ENCODE results near the gene NKX6-2.

Gene NKX6-2

GRCh38 chr10:132785723-132786475 lies at the start of gene NKX6-2:
TSS of gene NKX6-2 (minus strand) at chr10:132786147. CDS start at chr10:132785948, 199 bp downstream.
- Histone ChIP-seq H3K36me3 (ENCODE audit: control insufficient read depth in 2 of 2, insufficient read depth in 2 of 2, low read length in 2 of 2) (peaks cover 4 to 9% of the 10 kb centered on the region in 2 donors), H3K9ac (ENCODE audit: low read depth in 1 of 2, low read length in 2 of 2) (no peak within 1 kb of the TSS), H3K27ac (ENCODE audit: low read depth in 2 of 2, low read length in 2 of 2) (no peak within 1 kb of the TSS), H3K4me1 (ENCODE audit: control insufficient read depth in 2 of 2, insufficient read depth in 2 of 2, low read length in 2 of 2) (peaks cover 3 to 6% of the 10 kb centered on the region in 2 donors), H3K9me3 (ENCODE audit: control insufficient read depth in 2 of 2, low read length in 2 of 2) (no peaks in the 10 kb centered on the region), H3K27me3 (ENCODE audit: control insufficient read depth in 2 of 2, insufficient read depth in 2 of 2, low read length in 2 of 2) (peaks cover 3 to 8% of the 10 kb centered on the region in 2 donors), H3K4me3 (ENCODE audit: low read length in 2 of 2) (peak within 1 kb of the TSS in 1 of 2 donors; percentile 30)

DNA sequence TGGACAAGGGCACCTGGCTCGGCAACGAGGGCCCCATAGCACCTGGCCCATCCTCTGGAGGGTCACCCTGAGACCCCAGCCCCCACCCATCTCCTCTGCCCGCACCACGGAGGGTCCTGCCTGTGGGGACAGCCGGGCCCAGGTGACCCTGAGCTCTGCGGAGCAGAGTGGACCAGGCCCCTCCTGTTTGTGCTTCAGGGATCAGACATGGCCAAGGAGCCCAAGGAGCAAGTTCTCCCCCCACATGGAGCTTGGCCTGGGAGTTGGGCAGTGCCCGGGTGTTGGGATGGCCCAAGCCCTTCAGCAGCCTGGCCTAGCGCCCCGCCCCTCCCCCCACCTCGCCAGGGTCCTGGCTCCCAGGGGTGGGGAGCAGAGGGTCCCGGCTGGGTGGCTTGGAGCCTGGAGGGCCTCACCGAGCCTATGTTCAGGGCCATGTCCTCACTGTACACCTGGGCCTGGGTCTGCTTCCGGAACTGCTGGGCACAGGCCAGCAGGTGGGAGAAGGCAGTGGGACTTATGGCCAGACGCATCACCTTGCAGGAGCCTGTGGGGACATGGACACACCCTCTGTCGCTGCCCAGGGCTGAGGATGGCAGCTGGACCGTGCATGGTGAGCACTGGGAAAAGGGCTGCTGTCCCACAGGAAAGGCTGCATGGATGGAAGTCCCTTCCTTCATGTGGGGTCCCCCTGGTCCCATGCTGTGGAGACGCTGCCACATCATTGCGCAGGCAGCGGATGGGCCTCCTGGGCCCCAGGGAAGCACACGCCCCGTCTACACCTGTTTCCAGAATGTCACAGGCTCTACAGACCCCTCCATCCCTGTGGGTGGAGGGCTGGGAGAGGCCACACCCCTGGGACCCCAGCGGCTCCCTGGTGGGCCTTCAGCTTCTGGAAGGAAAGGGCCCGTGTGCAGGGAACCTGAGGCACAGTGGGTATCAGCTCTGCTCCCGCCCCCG lies 49.2 kb upstream of the NKX6-2 start:
- no peak overlapping the region for H3K27ac ChIP-seq (ENCODE audit: low read depth in 2 of 2, low read length in 2 of 2)
- no peak overlapping the region for H3K4me3 ChIP-seq (ENCODE audit: low read length in 2 of 2)
- H3K27me3 ChIP-seq (ENCODE audit: control insufficient read depth in 2 of 2, insufficient read depth in 2 of 2, low read length in 2 of 2), result peaks cover 2 to 3% of the 10 kb centered on the region in 2 donors
- no peaks in the 10 kb centered on the region for H3K9me3 ChIP-seq (ENCODE audit: control insufficient read depth in 2 of 2, low read length in 2 of 2)
- H3K9ac ChIP-seq (ENCODE audit: low read depth in 1 of 2, low read length in 2 of 2), result no peak overlapping the region
- H3K36me3 ChIP-seq (ENCODE audit: control insufficient read depth in 2 of 2, insufficient read depth in 2 of 2, low read length in 2 of 2), result no peaks in the 10 kb centered on the region
- H3K4me1 ChIP-seq (ENCODE audit: control insufficient read depth in 2 of 2, insufficient read depth in 2 of 2, low read length in 2 of 2), result no peaks in the 10 kb centered on the region

DNA sequence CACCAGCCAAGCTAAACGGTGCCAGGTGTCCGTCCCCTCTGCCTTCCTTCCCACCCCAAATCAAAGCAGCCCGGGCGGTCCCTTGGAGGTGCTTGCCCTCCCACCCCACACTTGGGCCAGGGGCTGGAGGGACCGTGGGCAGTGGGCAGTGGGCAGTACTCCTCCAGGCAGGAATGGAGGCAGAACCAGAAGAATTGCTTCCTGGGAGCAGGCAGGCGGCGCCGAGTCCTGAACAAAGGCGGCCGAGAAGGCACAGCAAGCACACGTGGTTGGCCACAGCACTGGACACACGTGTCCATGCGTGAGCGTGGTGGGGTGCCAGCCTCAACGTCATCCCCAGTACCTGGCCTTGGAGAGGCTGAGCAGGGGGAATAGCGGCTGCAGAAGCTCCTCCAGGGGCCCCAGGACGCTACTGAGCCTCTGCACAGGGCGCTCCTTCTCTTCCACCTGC lies 48.4 kb upstream of the NKX6-2 start:
- Histone ChIP-seq H3K27ac (ENCODE audit: low read depth in 2 of 2, low read length in 2 of 2) (no peak overlapping the region), H3K9me3 (ENCODE audit: control insufficient read depth in 2 of 2, low read length in 2 of 2) (no peaks in the 10 kb centered on the region), H3K27me3 (ENCODE audit: control insufficient read depth in 2 of 2, insufficient read depth in 2 of 2, low read length in 2 of 2) (peaks cover 2 to 3% of the 10 kb centered on the region in 2 donors)

DNA sequence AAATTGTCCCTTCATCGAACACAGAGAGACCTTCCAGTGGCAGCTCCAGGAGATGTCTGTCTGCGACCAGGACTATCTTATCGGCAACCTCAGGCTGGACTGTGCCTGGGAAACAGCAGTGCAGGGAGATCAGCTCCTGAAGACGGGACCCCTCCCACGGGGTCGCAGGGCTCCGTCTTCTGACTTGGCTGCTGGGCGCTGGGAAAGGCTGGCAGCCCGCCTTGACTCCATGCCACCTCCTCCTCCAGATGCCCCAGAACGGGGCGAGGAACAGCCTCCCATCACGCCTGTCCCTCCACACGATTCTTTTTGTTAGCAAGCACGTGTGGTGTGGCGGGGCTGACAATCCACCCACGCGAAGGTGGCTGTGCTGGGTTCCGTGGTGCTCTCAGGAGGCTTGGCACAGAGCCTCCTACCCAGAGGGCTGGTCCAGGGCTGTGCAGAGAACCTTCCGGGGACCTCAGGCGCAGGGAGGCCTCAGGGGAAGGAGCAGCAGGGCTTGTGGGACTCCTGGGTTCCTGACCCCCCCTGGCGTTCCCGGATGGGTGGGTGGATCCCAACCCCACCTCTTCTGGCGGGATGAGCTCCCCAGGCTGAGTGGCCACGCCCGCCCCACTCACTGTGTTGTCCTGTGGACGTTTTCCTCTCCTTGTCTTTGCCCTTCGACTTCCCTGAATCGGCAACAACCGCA lies 47.6 kb upstream of the NKX6-2 start:
- no peaks in the 10 kb centered on the region for H3K9me3 ChIP-seq (ENCODE audit: control insufficient read depth in 2 of 2, low read length in 2 of 2)
- no peak overlapping the region for H3K9ac ChIP-seq (ENCODE audit: low read depth in 1 of 2, low read length in 2 of 2)
- H3K27ac ChIP-seq (ENCODE audit: low read depth in 2 of 2, low read length in 2 of 2), result no peak overlapping the region

More for the DNA sequence above, 48.4 kb upstream of the NKX6-2 start:
- H3K9ac ChIP-seq (ENCODE audit: low read depth in 1 of 2, low read length in 2 of 2), result no peak overlapping the region
- no peaks in the 10 kb centered on the region for H3K36me3 ChIP-seq (ENCODE audit: control insufficient read depth in 2 of 2, insufficient read depth in 2 of 2, low read length in 2 of 2)
- H3K4me1 ChIP-seq (ENCODE audit: control insufficient read depth in 2 of 2, insufficient read depth in 2 of 2, low read length in 2 of 2), result no peaks in the 10 kb centered on the region
- no peak overlapping the region for H3K4me3 ChIP-seq (ENCODE audit: low read length in 2 of 2)

DNA sequence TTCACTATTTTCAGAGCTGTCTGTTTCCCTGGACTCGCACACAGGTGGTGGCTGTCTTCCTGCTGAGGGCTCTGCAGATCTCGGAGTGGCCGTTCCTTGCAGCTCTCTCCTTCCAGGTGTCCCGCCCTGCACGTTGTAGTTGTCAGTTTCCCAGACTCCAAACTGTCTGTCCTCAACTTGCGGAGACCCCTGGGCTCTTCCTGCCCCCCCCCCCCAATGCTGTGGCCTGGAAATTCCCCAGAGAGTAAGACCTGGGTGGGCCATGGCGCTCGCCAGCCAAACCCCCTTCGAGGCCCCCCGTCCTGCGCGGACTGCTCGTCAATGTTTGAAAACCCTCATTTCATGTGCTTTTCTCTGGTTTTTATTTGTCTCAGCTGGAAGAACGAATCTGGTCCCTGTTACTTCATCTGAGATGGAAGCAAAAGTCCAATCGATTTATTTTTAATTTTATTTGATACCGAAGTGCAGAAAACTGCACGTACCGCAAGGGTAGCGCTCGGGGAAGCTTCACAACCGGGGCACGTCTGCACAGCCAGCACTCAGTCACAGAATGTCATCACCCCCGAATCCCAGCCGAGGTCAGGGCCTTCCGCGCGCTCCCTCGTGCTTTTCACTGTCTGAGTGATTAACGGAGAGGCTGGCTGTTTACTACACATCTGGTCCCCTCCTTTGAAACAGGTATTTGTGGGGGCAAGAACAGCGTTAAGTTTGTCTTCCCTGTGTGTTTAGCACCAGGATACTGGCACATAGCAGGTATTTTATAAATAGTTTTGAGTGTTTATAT lies 46.4 kb upstream of the NKX6-2 start:
- Histone ChIP-seq H3K9me3 (ENCODE audit: control insufficient read depth in 2 of 2, low read length in 2 of 2) (no peaks in the 10 kb centered on the region), H3K4me1 (ENCODE audit: control insufficient read depth in 2 of 2, insufficient read depth in 2 of 2, low read length in 2 of 2) (no peaks in the 10 kb centered on the region), H3K9ac (ENCODE audit: low read depth in 1 of 2, low read length in 2 of 2) (no peak overlapping the region), H3K4me3 (ENCODE audit: low read length in 2 of 2) (no peak overlapping the region), H3K36me3 (ENCODE audit: control insufficient read depth in 2 of 2, insufficient read depth in 2 of 2, low read length in 2 of 2) (no peaks in the 10 kb centered on the region), H3K27me3 (ENCODE audit: control insufficient read depth in 2 of 2, insufficient read depth in 2 of 2, low read length in 2 of 2) (peaks cover 2 to 3% of the 10 kb centered on the region in 2 donors), H3K27ac (ENCODE audit: low read depth in 2 of 2, low read length in 2 of 2) (no peak overlapping the region)

More for the DNA sequence above, 47.6 kb upstream of the NKX6-2 start:
- no peaks in the 10 kb centered on the region for H3K36me3 ChIP-seq (ENCODE audit: control insufficient read depth in 2 of 2, insufficient read depth in 2 of 2, low read length in 2 of 2)
- peaks cover 2 to 3% of the 10 kb centered on the region in 2 donors for H3K27me3 ChIP-seq (ENCODE audit: control insufficient read depth in 2 of 2, insufficient read depth in 2 of 2, low read length in 2 of 2)
- no peak overlapping the region for H3K4me3 ChIP-seq (ENCODE audit: low read length in 2 of 2)
- no peaks in the 10 kb centered on the region for H3K4me1 ChIP-seq (ENCODE audit: control insufficient read depth in 2 of 2, insufficient read depth in 2 of 2, low read length in 2 of 2)

- no peaks in the 10 kb centered on the region for H3K9me3 ChIP-seq (ENCODE audit: control insufficient read depth in 2 of 2, low read length in 2 of 2)
- no peak overlapping the region for H3K9ac ChIP-seq (ENCODE audit: low read depth in 1 of 2, low read length in 2 of 2)
- no peaks in the 10 kb centered on the region for H3K4me1 ChIP-seq (ENCODE audit: control insufficient read depth in 2 of 2, insufficient read depth in 2 of 2, low read length in 2 of 2)
- H3K36me3 ChIP-seq (ENCODE audit: control insufficient read depth in 2 of 2, insufficient read depth in 2 of 2, low read length in 2 of 2), result no peaks in the 10 kb centered on the region
- peaks cover 2 to 3% of the 10 kb centered on the region in 2 donors for H3K27me3 ChIP-seq (ENCODE audit: control insufficient read depth in 2 of 2, insufficient read depth in 2 of 2, low read length in 2 of 2)
- no peak overlapping the region for H3K27ac ChIP-seq (ENCODE audit: low read depth in 2 of 2, low read length in 2 of 2)
- no peak overlapping the region for H3K4me3 ChIP-seq (ENCODE audit: low read length in 2 of 2)
Observed at GRCh38 chr10:132829403-132829802, 43.5 kb upstream of the NKX6-2 start.

- no peaks in the 10 kb centered on the region for H3K9me3 ChIP-seq (ENCODE audit: control insufficient read depth in 2 of 2, low read length in 2 of 2)
- no peak overlapping the region for H3K4me3 ChIP-seq (ENCODE audit: low read length in 2 of 2)
- no peak overlapping the region for H3K27ac ChIP-seq (ENCODE audit: low read depth in 2 of 2, low read length in 2 of 2)
- no peaks in the 10 kb centered on the region for H3K36me3 ChIP-seq (ENCODE audit: control insufficient read depth in 2 of 2, insufficient read depth in 2 of 2, low read length in 2 of 2)
- H3K4me1 ChIP-seq (ENCODE audit: control insufficient read depth in 2 of 2, insufficient read depth in 2 of 2, low read length in 2 of 2), result no peaks in the 10 kb centered on the region
- no peak overlapping the region for H3K9ac ChIP-seq (ENCODE audit: low read depth in 1 of 2, low read length in 2 of 2)
- H3K27me3 ChIP-seq (ENCODE audit: control insufficient read depth in 2 of 2, insufficient read depth in 2 of 2, low read length in 2 of 2), result peaks cover 2 to 3% of the 10 kb centered on the region in 2 donors
Observed at GRCh38 chr10:132828681-132829080, 42.7 kb upstream of the NKX6-2 start.

GRCh38 chr10:132827861-132828539 lies 42.1 kb upstream of the NKX6-2 start:
- no peak overlapping the region for H3K4me3 ChIP-seq (ENCODE audit: low read length in 2 of 2)
- peaks cover 2 to 3% of the 10 kb centered on the region in 2 donors for H3K27me3 ChIP-seq (ENCODE audit: control insufficient read depth in 2 of 2, insufficient read depth in 2 of 2, low read length in 2 of 2)
- no peak overlapping the region for H3K9ac ChIP-seq (ENCODE audit: low read depth in 1 of 2, low read length in 2 of 2)
- H3K36me3 ChIP-seq (ENCODE audit: control insufficient read depth in 2 of 2, insufficient read depth in 2 of 2, low read length in 2 of 2), result no peaks in the 10 kb centered on the region
- H3K4me1 ChIP-seq (ENCODE audit: control insufficient read depth in 2 of 2, insufficient read depth in 2 of 2, low read length in 2 of 2), result no peaks in the 10 kb centered on the region
- H3K27ac ChIP-seq (ENCODE audit: low read depth in 2 of 2, low read length in 2 of 2), result no peak overlapping the region
- H3K9me3 ChIP-seq (ENCODE audit: control insufficient read depth in 2 of 2, low read length in 2 of 2), result no peaks in the 10 kb centered on the region

DNA sequence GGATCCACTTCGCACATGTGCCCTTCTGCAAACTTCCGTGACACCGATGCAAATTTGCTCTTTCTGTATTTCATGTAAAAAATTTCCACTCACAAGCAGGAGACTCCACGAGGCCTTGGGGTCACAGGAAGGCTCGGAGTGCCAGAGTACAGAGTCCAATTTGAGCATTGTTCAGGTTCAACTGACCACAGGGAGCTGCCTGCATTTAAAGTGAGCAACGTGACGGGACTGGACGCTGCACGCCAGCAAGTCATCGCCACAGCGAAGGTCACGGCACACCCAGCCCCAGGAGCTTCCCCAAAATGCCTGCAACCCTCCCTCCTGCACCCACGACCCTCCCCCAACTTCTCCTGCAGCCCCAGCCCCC lies 41.5 kb upstream of the NKX6-2 start:
- H3K27ac ChIP-seq (ENCODE audit: low read depth in 2 of 2, low read length in 2 of 2), result no peak overlapping the region
- peaks cover 2 to 3% of the 10 kb centered on the region in 2 donors for H3K27me3 ChIP-seq (ENCODE audit: control insufficient read depth in 2 of 2, insufficient read depth in 2 of 2, low read length in 2 of 2)
- no peaks in the 10 kb centered on the region for H3K4me1 ChIP-seq (ENCODE audit: control insufficient read depth in 2 of 2, insufficient read depth in 2 of 2, low read length in 2 of 2)
- no peak overlapping the region for H3K4me3 ChIP-seq (ENCODE audit: low read length in 2 of 2)
- no peaks in the 10 kb centered on the region for H3K9me3 ChIP-seq (ENCODE audit: control insufficient read depth in 2 of 2, low read length in 2 of 2)
- no peaks in the 10 kb centered on the region for H3K36me3 ChIP-seq (ENCODE audit: control insufficient read depth in 2 of 2, insufficient read depth in 2 of 2, low read length in 2 of 2)
- no peak overlapping the region for H3K9ac ChIP-seq (ENCODE audit: low read depth in 1 of 2, low read length in 2 of 2)
